UCSD-AML1 (cell line): Measurements from ENCODE around the gene THBD.

Source experiments
- DNase-seq: peaks from one replicate; lab custom pipeline; 2025; ENCODE audit not compliant: unreplicated experiment; lab: John Stamatoyannopoulos, UW

Gene THBD

GRCh38 chr20:23017516-23017915 lies 32.0 kb downstream of the THBD start:
- DNase-seq, result no peak

GRCh38 chr20:23013429-23013828 lies 36.0 kb downstream of the THBD start:
- DNase-seq, result no peak

DNA sequence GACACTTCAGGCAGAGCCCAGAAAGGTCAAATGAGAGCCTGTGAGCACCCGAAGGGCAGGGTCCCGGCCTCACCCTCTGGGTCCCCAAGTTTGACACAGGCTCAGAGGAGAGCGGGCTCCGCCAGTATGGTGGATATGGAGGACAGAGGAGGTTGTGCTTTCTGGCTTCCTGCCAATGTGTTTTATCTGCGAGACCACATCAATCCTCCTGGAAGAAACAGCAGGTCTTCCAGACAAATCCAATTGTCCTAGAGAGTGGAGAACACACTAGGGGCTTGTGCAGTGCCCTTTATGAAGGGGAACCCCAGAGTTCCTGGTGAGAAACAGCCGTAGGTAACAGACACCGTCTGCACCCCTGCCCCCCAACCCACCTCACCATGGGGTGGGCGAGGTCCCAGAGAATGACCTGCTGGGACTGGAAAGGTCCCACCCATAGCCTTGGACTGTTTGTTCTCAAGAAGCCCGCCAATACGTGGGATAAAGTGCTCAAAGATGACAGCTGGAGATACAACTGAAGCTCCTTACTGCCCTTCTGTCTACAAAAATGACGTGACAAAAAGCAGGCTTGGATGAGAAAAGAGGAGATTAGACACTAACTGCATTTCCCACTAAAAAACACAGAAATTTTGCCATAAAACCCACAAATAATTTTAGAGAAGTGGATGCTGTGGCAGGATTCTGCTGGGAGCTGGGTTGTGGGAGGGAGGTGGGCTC lies 38.3 kb downstream of the THBD start:
- no peak for DNase-seq

DNA sequence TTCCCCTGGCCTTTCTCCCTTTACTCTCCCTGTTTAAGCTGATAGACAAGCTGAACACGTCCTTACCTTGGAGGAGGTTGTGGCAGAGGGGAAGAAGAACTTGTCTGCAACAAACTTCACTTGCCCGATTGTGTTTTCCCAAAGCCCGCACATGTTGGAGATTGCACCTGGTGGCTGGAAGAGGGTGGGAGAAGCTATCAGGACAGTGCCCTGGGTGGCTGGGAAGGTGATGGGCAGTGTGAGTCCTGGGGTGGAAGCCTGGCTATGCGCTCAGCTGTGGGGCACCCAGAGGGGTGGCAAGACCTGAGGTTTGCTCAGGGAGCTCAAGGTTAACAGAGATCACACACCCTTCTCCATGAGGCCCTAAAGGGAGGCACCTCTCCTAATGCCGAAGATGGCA lies 39.4 kb downstream of the THBD start:
- no peak for DNase-seq

- no peak for DNase-seq
Observed at GRCh38 chr20:23009636-23010035, 39.8 kb downstream of the THBD start.

DNA sequence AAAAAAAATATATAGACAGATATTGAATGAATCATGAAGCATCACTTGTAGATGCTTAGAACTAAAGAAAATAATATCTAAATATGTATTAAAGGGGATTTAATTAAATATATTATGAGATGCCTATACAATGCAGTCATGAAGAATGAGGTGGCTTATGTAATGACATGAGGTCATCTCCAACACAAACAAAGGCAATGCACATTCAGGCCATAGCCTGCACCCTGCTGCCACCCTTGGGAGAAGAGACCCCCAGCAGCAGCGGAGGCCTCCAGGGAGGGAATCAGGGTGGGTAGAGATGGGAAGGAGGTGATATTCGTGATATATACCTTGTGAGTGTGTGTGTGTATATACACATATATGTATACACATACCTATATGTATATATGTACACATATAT lies 40.8 kb downstream of the THBD start:
- no peak for DNase-seq

DNA sequence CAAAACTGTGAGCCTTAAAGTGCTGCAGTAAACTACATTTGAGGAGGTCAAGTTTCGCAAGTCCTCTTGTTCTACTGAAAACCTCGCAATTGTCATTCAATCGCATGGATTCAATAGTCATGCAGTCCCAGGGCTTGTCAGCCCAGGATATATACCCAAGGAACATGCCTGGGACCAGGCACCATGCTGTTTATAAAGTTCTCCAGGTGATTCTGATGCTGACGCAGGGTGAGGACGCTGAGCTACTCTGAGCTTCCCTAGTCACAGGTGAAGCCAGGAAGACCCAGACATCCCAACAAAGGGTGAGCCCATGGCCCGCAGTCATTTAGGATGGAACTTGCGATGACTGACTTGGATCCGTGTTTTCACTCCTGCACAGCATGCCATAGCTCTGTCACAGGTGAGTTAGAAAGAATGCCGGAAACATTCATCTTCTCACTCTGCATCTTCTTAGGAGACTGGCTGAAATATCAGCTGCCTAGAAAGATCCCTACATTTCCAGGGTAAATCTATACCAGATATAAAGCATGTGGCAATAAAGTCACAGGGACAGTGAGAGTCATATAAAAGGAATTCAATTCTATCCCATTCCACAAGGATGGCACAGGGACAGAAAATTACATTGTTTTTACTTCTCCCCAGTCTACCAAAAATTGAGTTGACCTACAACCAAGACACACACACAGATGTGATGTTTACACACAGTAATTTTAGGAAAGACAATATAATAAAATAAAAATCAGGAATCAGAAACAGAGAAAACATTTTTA lies 41.4 kb downstream of the THBD start:
- no peak for DNase-seq

DNA sequence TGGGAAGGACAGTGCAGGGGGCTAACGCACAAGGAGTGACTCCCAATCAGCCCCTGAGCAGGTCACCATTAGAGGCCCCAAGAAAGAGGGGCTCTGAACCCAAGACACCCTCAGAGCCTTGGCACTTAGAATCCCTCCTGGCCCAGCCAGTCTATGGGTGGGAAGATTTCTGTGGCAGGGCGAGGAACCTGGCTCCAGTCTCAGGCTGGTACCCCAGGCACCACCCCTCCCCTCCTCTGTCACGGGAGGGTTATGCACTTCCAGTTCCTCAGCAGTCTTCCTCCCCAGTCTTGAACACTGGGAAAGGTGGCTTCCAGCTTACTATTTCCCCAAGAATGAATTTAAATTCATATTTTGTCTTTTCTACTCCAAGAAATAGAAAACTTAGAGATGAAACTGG lies 42.0 kb downstream of the THBD start:
- no peak for DNase-seq

DNA sequence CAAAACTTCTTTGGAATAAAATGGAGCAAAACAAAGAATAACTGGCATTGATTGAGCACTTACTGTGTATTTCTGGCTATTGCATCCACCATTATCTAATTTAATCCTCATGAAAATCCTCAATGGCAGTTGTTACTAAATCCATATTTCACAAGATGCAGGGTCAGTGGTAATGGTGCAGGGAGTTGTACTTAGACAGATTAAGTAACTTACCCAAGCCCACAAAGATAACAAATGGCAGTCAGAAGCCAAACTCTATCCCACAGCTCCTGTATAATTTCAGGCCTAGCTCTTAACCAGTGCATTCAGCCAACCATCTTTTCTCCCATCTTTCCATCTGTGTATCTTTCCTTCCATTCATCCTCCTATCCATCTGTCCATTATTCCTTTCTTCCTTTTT lies 43.7 kb downstream of the THBD start:
- DNase-seq, result no peak

GRCh38 chr20:23003881-23004460 lies 45.5 kb downstream of the THBD start:
- DNase-seq, result no peak

- no peak for DNase-seq
Observed at GRCh38 chr20:23003077-23003635, 46.3 kb downstream of the THBD start.

- no peak for DNase-seq
Observed at GRCh38 chr20:23002276-23002675, 47.2 kb downstream of the THBD start.

GRCh38 chr20:23000232-23000947 lies 49.1 kb downstream of the THBD start:
- DNase-seq, result no peak

DNA sequence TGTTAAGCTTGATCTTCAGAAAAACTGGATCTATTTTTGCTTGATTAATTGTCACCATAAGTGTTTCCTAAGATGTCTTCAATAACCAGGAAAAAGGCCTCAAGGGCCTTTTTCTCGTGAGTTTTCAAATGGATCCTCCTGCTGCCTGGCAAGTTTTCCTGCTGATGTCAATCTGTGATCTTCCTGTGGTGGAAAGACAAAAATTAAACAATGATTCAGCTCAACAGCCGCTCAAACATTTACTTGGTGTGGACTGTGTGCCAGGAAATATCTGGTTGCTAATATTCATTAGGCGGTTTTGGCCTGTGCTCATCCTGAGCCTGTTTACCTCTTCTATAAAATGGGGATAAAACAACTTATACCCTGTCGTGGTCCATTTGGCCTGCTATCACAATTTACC lies 49.7 kb downstream of the THBD start:
- DNase-seq, result no peak

DNA sequence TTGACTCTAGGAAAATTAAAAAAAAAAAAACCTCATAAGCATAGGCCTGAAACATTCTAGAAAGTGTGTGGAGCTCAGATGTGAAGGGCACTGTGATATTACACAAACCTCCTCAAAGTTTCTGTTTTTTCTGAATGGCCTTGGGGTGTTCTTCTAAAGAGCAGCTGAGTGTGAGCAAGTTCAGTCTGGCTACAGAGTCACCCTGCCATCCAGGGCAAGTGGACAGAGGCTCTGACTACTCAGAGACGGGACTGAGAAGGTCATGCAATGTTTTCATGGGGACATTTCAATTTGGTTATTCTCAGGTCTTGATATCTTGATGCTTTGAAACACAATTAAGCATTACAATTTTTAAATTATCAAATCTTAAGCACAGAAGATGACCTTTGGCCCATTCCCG lies 51.0 kb downstream of the THBD start:
- no peak for DNase-seq

DNA sequence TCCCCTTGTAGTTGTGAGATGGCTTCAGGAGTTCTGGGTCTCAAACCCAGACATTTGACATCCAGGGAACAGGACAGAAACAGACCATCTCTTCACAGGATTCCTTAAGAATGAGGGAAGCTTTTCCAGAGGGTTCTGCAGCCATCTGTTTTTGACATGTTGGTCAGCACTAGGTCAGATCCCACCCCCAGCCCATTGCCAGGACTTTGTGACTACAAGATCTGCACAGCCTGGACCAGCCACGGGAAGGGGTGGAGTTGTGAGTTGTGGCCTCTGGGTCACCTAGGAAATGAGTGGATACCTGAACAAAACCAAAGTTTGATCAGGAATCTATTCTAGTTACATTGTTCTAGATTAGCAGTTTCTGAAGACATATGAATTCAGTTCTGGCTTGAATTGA lies 53.5 kb downstream of the THBD start:
- DNase-seq, result no peak
